ENCODE measurements around the gene SORD. TPM values are rescaled to one million over a fixed set of nuclear protein-coding genes. Genes with fewer than 3 reads are reported as not detected.
A peak's percentile ranks its signal among the peaks of the same experiment; 100 is the strongest.

The SORD gene
- total and polyA plus RNA-seq, 8 donors: 2.1 to 14.7 (median 8.8) TPM

DNA sequence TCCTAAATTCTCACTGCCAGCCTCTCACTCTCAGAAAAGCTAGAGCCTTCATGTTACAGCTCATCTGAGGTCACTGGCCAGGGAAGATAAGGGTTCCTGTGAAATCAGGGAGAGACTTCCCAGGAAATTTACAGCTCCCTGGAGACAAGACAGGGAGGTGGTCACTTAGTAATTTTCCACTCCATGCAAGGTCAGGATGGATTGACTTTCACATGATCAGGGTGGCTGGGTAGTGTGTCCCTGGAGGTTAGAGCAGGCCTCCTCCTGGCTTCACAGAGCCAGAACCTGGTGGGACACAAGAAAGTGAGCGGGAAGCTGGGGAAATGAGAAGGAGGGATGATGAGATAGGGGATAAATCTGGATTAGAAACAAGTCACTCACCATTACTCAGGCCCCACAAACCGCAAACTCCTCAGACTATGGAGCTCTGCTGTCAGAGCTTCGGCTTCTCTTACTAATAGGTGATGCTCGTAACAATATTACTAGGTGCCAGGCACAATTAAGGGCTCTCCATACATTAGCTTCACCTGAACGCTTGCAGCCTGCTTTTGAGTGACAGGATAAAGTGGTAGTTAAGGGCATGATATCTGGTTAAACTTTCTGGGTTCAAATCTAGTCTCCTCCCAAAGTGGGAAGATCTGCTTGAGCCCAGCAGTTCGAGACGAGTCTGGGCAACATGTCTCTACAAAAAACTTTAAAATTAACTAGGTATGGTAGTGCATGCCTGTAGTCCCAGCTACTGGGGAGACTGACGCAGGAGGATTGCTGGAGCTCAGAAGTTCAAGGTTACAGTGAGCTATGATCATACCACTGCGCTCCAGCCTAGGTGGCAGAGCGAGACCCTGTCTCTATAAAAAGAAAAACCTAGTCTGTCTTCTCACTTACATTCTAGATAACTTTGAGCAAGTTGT lies 66.1 kb downstream of the SORD start:
- FAIRE-seq (no peak), DNase-seq (no peak), ATAC-seq (no peak)
- Histone ChIP-seq H3K36me3 (no peaks in the 10 kb centered on the region), H3K4me1 (peaks cover 0 to 5% (median 0%) of the 10 kb centered on the region in 3 donors), H3K27ac (no peak overlapping the region), H3K9me3 (no peaks in the 10 kb centered on the region), H3K27me3 (no peaks in the 10 kb centered on the region), H3K4me3 (no peak overlapping the region)
- intact Hi-C loops (cut with DNase I): no loop called here
- WGBS, 2 donors: 86 to 91% methylated on average over 10 of the region's 10 CpGs
- TF ChIP-seq, protein P1, sequence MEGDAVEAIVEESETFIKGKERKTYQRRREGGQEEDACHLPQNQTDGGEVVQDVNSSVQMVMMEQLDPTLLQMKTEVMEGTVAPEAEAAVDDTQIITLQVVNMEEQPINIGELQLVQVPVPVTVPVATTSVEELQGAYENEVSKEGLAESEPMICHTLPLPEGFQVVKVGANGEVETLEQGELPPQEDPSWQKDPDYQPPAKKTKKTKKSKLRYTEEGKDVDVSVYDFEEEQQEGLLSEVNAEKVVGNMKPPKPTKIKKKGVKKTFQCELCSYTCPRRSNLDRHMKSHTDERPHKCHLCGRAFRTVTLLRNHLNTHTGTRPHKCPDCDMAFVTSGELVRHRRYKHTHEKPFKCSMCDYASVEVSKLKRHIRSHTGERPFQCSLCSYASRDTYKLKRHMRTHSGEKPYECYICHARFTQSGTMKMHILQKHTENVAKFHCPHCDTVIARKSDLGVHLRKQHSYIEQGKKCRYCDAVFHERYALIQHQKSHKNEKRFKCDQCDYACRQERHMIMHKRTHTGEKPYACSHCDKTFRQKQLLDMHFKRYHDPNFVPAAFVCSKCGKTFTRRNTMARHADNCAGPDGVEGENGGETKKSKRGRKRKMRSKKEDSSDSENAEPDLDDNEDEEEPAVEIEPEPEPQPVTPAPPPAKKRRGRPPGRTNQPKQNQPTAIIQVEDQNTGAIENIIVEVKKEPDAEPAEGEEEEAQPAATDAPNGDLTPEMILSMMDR (IDR thresholded peaks at IDR 0.05): no peak

DNA sequence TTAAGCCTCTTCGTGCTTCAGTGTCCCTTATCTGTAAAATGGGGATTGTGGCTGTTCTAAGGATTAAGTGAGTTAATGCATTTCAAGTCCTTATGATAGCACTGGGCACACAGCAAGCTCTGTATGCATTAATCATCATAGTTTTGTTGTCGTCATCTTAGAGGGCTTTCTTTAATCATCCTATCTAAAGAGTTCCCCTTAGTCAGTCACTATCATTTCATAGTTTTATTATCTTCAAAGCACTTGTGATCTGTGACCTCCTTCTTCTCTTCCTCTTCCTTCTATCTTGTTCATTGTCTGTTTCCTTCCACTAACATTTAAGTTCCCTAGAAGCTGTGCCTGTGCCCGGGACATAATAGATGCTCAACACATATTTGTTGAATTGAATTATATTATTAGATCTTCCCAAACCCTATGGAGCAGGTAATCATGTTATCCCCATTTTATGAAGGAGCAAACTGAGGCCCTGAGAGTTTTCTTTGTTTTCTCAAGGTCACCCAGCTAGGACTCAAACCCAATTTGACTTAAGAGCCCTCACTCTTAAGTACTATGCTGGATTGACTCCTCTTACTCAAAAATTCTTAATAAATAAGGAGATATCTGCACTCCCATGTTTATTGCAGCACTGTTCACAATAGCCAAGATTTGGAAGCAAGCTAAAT lies 66.8 kb downstream of the SORD start:
- DNase-seq (no peak), FAIRE-seq (no peak), ATAC-seq (no peak)
- Histone ChIP-seq H3K27ac (no peak overlapping the region), H3K4me1 (no peaks in the 10 kb centered on the region), H3K4me3 (no peak overlapping the region), H3K27me3 (no peaks in the 10 kb centered on the region), H3K36me3 (no peaks in the 10 kb centered on the region), H3K9me3 (no peaks in the 10 kb centered on the region)
- intact Hi-C loops (cut with DNase I): no loop called here
- 61% methylated on average over 3 of the region's 3 CpGs for WGBS, 2 donors
- TF ChIP-seq, protein P1 (IDR thresholded peaks at IDR 0.05): no peak

DNA sequence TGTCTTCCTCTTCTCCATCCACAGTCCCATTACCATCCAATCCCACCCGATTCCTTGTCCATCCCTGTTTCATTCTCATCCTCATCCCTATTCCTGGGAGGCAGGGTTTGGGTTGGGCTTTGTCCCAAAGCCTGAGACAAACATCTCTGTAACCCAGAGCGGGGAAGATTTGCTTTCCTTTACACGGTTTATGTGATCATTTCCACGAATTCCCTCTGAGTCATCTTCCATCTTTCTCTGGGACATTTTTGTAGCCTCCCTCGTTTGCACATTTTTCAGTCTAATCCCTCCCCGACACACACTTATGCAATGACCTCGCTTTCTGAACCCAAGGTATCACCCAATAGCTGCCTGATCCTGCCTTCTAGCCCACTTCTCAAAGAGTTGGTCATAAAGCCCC lies 68.2 kb downstream of the SORD start:
- Histone ChIP-seq H3K9me3 (no peaks in the 10 kb centered on the region), H3K36me3 (no peaks in the 10 kb centered on the region), H3K4me1 (no peaks in the 10 kb centered on the region), H3K27ac (no peak overlapping the region), H3K4me3 (no peak overlapping the region), H3K27me3 (no peaks in the 10 kb centered on the region)
- TF ChIP-seq, protein P1 (IDR thresholded peaks at IDR 0.05): no peak
- FAIRE-seq (no peak), ATAC-seq (peak in 1 of 4 donors; percentile 19), DNase-seq (no peak)
- 55 to 67% methylated on average over 7 of the region's 7 CpGs for WGBS, 2 donors
- intact Hi-C loops (cut with DNase I): no loop called here

DNA sequence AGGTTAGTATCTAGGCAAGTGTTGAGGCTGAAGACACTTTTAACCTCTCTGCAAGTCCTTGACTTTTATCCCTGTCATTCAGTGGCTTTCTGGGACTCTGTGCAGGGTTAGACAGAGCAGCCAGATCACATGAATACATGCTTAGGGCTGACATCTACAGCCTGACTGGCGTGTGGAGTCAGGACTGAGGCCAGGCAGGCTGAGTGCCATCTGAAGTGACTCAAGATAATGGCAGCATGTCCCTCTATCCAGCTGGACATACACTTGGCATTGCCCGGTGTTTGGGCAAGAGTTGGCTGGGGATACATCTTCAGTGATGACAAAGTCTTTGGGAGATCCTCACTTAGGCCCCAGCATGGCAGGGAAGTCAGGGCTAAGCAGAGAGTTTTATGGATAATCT lies 68.6 kb downstream of the SORD start:
- FAIRE-seq (no peak), DNase-seq (no peak), ATAC-seq (no peak)
- Histone ChIP-seq H3K4me1 (no peaks in the 10 kb centered on the region), H3K36me3 (no peaks in the 10 kb centered on the region), H3K4me3 (no peak overlapping the region), H3K27ac (no peak overlapping the region), H3K9me3 (no peaks in the 10 kb centered on the region), H3K27me3 (no peaks in the 10 kb centered on the region)
- WGBS, 2 donors: 85 to 88% methylated on average over 2 of the region's 2 CpGs
- intact Hi-C loops (cut with DNase I): no loop called here
- TF ChIP-seq, protein P1 (IDR thresholded peaks at IDR 0.05): no peak

DNA sequence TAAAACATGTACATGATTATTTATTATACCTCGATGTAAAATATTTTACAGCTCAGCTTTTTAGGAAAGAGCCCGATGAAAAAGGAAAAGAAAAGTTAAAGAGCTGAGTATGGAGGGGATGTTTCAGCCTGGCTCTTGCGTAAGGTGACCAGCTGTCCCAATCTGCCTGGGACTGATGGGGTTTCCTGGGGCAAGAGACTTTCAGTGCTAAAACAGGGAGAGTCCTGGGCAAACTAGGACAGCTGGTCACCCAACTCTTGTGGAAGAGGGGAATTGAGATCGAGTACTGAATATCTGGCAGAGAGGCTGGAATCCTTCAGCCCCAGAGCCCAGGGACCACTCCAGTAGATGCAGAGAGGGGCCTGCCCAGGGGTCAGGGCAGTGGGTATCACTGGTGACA lies 70.0 kb downstream of the SORD start:
- intact Hi-C loops (cut with DNase I): no loop called here
- Histone ChIP-seq H3K4me1 (no peaks in the 10 kb centered on the region), H3K9me3 (no peaks in the 10 kb centered on the region), H3K27me3 (no peaks in the 10 kb centered on the region), H3K27ac (no peak overlapping the region), H3K36me3 (no peaks in the 10 kb centered on the region), H3K4me3 (no peak overlapping the region)
- TF ChIP-seq, protein P1 (IDR thresholded peaks at IDR 0.05): no peak
- DNase-seq: no peak
- FAIRE-seq: no peak
- no peak for ATAC-seq
- 87 to 90% methylated on average over 4 of the region's 4 CpGs for WGBS, 2 donors
